GM23338 (cell line): ENCODE results near the gene ABCC10. TPM values are rescaled to one million over a fixed set of nuclear protein-coding genes. Genes with fewer than 3 reads are reported as not detected.
A peak's percentile ranks its signal among the peaks of the same experiment; 100 is the strongest.

Experiments used
- ATAC-seq: fragments of 200-7000 bp; cut with Tn5 transposase; 3 replicates; pipeline ENCODE4 v1.9.1; 2020
- DNase-seq: peaks from one replicate; pipeline ENCODE4 v3.0.0-alpha.2; 2015; ENCODE audit warnings: low spot score
- H2AFZ ChIP-seq: fragments of 200-600 bp; sonication (generic); 2 replicates; pipeline ENCODE4 v1.8.0; 2016; ENCODE audit warnings: antibody characterized with exemption, mild to moderate bottlenecking, moderate library complexity
- H3F3A ChIP-seq: fragments of 200-600 bp; sonication (generic); replicated peaks from 2 replicates; pipeline ENCODE4 v1.8.0; 2017; ENCODE audit warnings: antibody characterized with exemption, mixed run types, low read depth
- H3K27ac ChIP-seq: fragments of 200-600 bp; sonication (generic); 2 replicates; pipeline ENCODE4 v1.6.1; 2016; ENCODE audit warnings: low read depth
- H3K27me3 ChIP-seq: fragments of 200-600 bp; sonication (generic); 2 replicates; pipeline ENCODE4 v1.8.0; 2016; ENCODE audit warnings: mild to moderate bottlenecking, mixed run types, moderate library complexity; ENCODE audit not compliant: insufficient read depth
- H3K36me3 ChIP-seq: fragments of 200-600 bp; sonication (generic); 2 replicates; pipeline ENCODE4 v1.8.0; 2016; ENCODE audit warnings: mild to moderate bottlenecking; ENCODE audit not compliant: insufficient read depth
- H3K4me1 ChIP-seq: fragments of 200-600 bp; sonication (generic); 2 replicates; pipeline ENCODE4 v1.8.0; 2016; ENCODE audit warnings: mild to moderate bottlenecking, moderate library complexity; ENCODE audit not compliant: insufficient read depth
- H3K4me2 ChIP-seq: fragments of 200-600 bp; sonication (generic); 2 replicates; pipeline ENCODE4 v1.7.1; 2017; ENCODE audit warnings: mixed run types
- H3K4me3 ChIP-seq: fragments of 200-600 bp; sonication (generic); 2 replicates; pipeline ENCODE4 v1.6.1; 2016; ENCODE audit warnings: mixed run types
- H3K79me2 ChIP-seq: fragments of 200-600 bp; sonication (generic); replicated peaks from 2 replicates; pipeline ENCODE4 v1.8.0; 2017; ENCODE audit warnings: mild to moderate bottlenecking; ENCODE audit not compliant: insufficient read depth
- H3K9me2 ChIP-seq: fragments of 200-600 bp; sonication (generic); 2 replicates; pipeline ENCODE4 v1.8.0; 2017; ENCODE audit not compliant: insufficient read depth
- H4K20me1 ChIP-seq: fragments of 200-600 bp; sonication (generic); replicated peaks from 2 replicates; pipeline ENCODE4 v1.8.0; 2017; ENCODE audit warnings: mild to moderate bottlenecking; ENCODE audit not compliant: insufficient read depth
- H3K27ac Mint-ChIP-seq: 2 replicates; pipeline ENCODE4 v1.8.0; 2020; ENCODE audit warnings: inconsistent platforms, mild to moderate bottlenecking, moderate library complexity, mixed read lengths
- H3K27me3 Mint-ChIP-seq: 3 replicates; pipeline ENCODE4 v1.8.0; 2022; ENCODE audit warnings: low read depth, mild to moderate bottlenecking, moderate library complexity, mixed read lengths, inconsistent platforms; ENCODE audit not compliant: insufficient read depth, poor library complexity
- H3K36me3 Mint-ChIP-seq: 3 replicates; pipeline ENCODE4 v1.8.0; 2021; ENCODE audit warnings: low read depth, mild to moderate bottlenecking, inconsistent platforms, moderate library complexity, mixed read lengths
- H3K4me1 Mint-ChIP-seq: 3 replicates; pipeline ENCODE4 v1.8.0; 2020; ENCODE audit warnings: mild to moderate bottlenecking, inconsistent platforms, mixed read lengths
- H3K4me3 Mint-ChIP-seq: 3 replicates; pipeline ENCODE4 v1.8.0; 2021; ENCODE audit warnings: moderate library complexity, mild to moderate bottlenecking, inconsistent platforms, mixed read lengths
- H3K9me3 Mint-ChIP-seq: 3 replicates; pipeline ENCODE4 v1.8.0; 2020; ENCODE audit warnings: moderate library complexity, mild to moderate bottlenecking, inconsistent platforms, mixed read lengths
- ETS1 ChIP-seq: IDR thresholded peaks from 2 replicates; pipeline ENCODE4 v1.6.1; 2016; ENCODE audit warnings: antibody characterized with exemption
- EZH2 ChIP-seq: fragments of 200-600 bp; sonication (generic); IDR thresholded peaks from one replicate; pipeline ENCODE4 v1.8.0; 2017; ENCODE audit warnings: antibody characterized with exemption, mild to moderate bottlenecking, low read depth; ENCODE audit not compliant: unreplicated experiment
- EZH2phosphoT487 ChIP-seq: fragments of 200-600 bp; sonication (generic); IDR thresholded peaks from one replicate; pipeline ENCODE4 v1.8.1; 2018; ENCODE audit warnings: antibody characterized with exemption; ENCODE audit not compliant: unreplicated experiment
- JUNB ChIP-seq: IDR thresholded peaks from one replicate; pipeline ENCODE4 v1.6.1; 2016; ENCODE audit warnings: antibody characterized with exemption; ENCODE audit not compliant: unreplicated experiment
- NANOG ChIP-seq: IDR thresholded peaks from 2 replicates; pipeline ENCODE4 v1.6.1; 2016; ENCODE audit warnings: antibody characterized with exemption, borderline replicate concordance
- POLR2AphosphoS5 ChIP-seq: IDR thresholded peaks from 2 replicates; pipeline ENCODE4 v1.6.1; 2016; ENCODE audit warnings: antibody characterized with exemption, low read depth
- REST ChIP-seq: IDR thresholded peaks from one replicate; pipeline ENCODE4 v1.6.1; 2018; ENCODE audit warnings: antibody characterized with exemption; ENCODE audit not compliant: unreplicated experiment
- polyA plus RNA-seq: library from polyadenylated mRNA; unstranded; fragments of >200 nt; fragmentation: Nextera tagmentation; extraction: Ambion mirVana; gene quantifications from 2 replicates; pipeline ENCODE4 v1.2.1, GENCODE V29; 2016
- total RNA-seq: library from RNA; depleted of rRNA; stranded (reverse); fragments of >200 nt; shearing (Covaris generic); gene quantifications from 2 replicates; pipeline ENCODE4 v1.2.3, GENCODE V29; 2014

Gene ABCC10
- total and polyA plus RNA-seq, 2 experiments from 2014 or later, result 16.9 to 17.5 TPM

DNA sequence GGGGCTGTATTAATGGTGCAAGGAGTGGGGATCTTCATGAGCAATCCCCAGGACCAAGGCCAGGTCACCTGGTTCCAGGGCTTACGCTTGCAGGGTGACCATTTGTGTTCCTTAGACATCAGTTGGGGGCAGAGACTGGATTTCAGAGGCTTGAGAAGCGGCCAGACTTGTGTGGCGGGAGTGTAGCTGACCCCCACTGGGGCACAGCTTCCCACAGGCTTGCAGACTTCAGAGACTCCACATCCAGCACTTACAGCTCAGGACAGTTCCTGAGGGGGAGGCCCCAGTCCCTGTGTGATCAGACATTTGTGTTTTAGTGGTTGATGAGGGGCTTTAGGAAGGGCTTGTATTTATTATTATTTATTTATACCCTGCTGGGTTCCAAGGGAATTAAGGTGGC is 65.3 kb downstream of the ABCC10 start:
- no peak overlapping the region for H3K4me3 ChIP-seq
- H3K27ac Mint-ChIP-seq, result peak overlapping the region; percentile 74; the same call in 1 of the 2 replicates
- H4K20me1 ChIP-seq, result peaks cover 22% of the 10 kb centered on the region
- no peaks in the 10 kb centered on the region for H3K36me3 ChIP-seq
- H3K36me3 Mint-ChIP-seq, result peaks cover 4% of the 10 kb centered on the region; the same call in 2 of the 3 replicates
- H2AFZ ChIP-seq, result no peak overlapping the region
- no peaks in the 10 kb centered on the region for H3K27me3 ChIP-seq
- peaks cover 50% of the 10 kb centered on the region for H3K79me2 ChIP-seq
- H3K9me2 ChIP-seq, result no peaks in the 10 kb centered on the region
- ATAC-seq (peak; percentile 13; the same call in 2 of the 3 replicates), DNase-seq (no peak)
- peaks cover 10% of the 10 kb centered on the region for H3K27me3 Mint-ChIP-seq
- 0 out of 2 replicates have a peak overlapping the region, but pooled peaks have one; percentile 12 for H3K4me2 ChIP-seq
- TF ChIP-seq REST, result no peak
- H3K4me1 ChIP-seq, result peaks cover 16% of the 10 kb centered on the region
- no peak overlapping the region for H3K4me3 Mint-ChIP-seq
- no peak overlapping the region for H3K27ac ChIP-seq
- H3K9me3 Mint-ChIP-seq, result no peaks in the 10 kb centered on the region
- peaks cover 39% of the 10 kb centered on the region for H3K4me1 Mint-ChIP-seq
- no peaks in the 10 kb centered on the region for H3F3A ChIP-seq

DNA sequence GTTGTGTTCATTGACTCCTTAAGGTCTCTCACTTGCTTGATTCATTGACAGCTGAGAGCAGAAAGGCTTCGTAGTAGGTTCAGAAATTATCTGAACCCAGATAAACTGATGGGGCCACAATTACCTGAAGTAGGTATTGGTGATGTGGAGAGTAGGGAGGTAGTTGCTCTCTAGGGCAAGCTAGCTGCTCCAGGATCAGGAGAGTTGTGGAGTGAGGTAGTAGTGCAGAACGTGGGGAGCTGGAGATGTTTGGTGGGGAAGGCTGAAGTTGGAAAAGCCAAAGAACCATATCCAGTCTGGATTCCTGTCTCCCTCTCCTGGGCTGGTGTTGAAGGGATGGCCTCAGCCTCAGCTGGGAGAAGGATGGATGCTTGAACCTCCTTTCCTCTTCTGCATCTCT is 65.9 kb downstream of the ABCC10 start:
- Histone ChIP-seq H3K27me3 (no peaks in the 10 kb centered on the region), H2AFZ (no peak overlapping the region), H4K20me1 (peaks cover 16% of the 10 kb centered on the region), H3K4me3 (no peak overlapping the region), H3K4me2 (no peak overlapping the region), H3F3A (no peaks in the 10 kb centered on the region), H3K4me1 (peaks cover 16% of the 10 kb centered on the region), H3K36me3 (no peaks in the 10 kb centered on the region), H3K79me2 (peaks cover 45% of the 10 kb centered on the region), H3K9me2 (no peaks in the 10 kb centered on the region), H3K27ac (no peak overlapping the region)
- no peak for DNase-seq
- Mint-ChIP-seq H3K36me3 (peaks cover 7% of the 10 kb centered on the region), H3K9me3 (no peaks in the 10 kb centered on the region), H3K27ac (no peak overlapping the region; the same call in 1 of the 2 replicates), H3K27me3 (peaks cover 6% of the 10 kb centered on the region), H3K4me1 (peaks cover 39% of the 10 kb centered on the region), H3K4me3 (no peak overlapping the region; the same call in 2 of the 3 replicates)
- no peak for ATAC-seq
- no peak for TF ChIP-seq JUNB
- TF ChIP-seq EZH2, result no peak
- TF ChIP-seq EZH2phosphoT487, result no peak
- TF ChIP-seq NANOG, result no peak
- no peak for TF ChIP-seq POLR2AphosphoS5
- TF ChIP-seq ETS1, result no peak
- TF ChIP-seq REST, result no peak
